Measurements from ENCODE around the gene ARPC2. TPM values are rescaled to one million over a fixed set of nuclear protein-coding genes. Genes with fewer than 3 reads are reported as not detected.

The ARPC2 gene
- total and polyA plus RNA-seq, 4 donors, result 58.1 to 83.6 (median 73.7) TPM

DNA sequence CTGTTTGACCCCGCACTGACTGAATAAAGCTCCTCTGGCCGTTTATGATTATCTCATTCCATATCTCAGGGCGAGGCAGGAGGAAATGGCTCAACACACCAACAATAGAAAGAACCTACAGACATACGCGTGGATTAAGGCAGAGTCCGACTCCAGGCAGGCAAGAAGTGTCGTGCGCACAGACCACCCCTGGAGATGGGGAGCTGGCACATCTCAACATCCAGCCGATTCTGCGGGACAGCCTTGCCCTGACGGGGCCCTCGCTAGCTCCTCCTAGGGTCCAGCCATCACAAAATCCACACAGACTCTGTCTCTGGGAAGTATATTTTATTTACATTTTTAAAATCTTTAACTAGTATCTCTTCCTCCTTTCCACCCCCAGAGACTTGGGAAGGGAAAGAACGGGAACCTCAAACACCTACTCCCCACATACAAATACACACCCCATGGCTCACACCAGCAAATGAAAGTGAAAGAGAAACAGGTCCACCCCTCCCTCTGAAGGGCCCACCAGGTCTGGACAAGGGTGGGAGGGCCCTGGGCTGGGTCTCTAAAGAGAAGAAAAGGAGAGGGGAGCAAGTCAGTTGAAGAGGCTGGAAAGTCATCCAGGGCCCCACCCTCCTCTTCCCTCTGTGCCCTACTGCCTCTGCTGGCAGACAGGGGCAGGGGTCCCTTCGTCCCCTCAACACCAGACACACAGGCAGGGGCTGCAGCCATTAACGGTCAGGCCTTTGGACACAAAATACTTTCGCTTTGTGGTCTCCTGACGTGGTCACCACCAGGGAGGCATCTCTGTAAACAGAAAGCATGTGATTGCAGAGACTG lies 47.0 kb downstream of the ARPC2 start:
- no peak for DNase-seq (ENCODE audit: low spot score)
- Histone ChIP-seq H3K27me3 (ENCODE audit: control insufficient read depth in 4 of 4, insufficient read depth in 4 of 4, low read length in 3 of 4) (no peaks in the 10 kb centered on the region), H3K9ac (ENCODE audit: low read depth in 1 of 2, low read length in 2 of 2) (no peak overlapping the region), H3K4me3 (ENCODE audit: low read depth in 1 of 3, low read length in 3 of 3) (no peak overlapping the region), H3K36me3 (ENCODE audit: control insufficient read depth in 4 of 4, insufficient read depth in 3 of 4, low read depth in 1 of 4, low read length in 3 of 4) (peaks cover 8 to 29% (median 13%) of the 10 kb centered on the region in 4 donors), H3K4me1 (ENCODE audit: control insufficient read depth in 4 of 4, insufficient read depth in 4 of 4, low read length in 3 of 4) (peaks cover 1 to 38% (median 19%) of the 10 kb centered on the region in 4 donors), H3K27ac (ENCODE audit: low read depth in 1 of 2, low read length in 2 of 2) (no peak overlapping the region), H3K9me3 (ENCODE audit: control insufficient read depth in 4 of 4, low read length in 3 of 4) (no peaks in the 10 kb centered on the region)
- 76% methylated on average over 17 of the region's 17 CpGs for WGBS
- TF ChIP-seq EGR1 (IDR thresholded peaks at IDR 0.05; ENCODE audit: low read depth in 2 of 2) (no peak), HNF4A (conservative IDR thresholded peaks at IDR 0.05) (no peak), SP1 (IDR thresholded peaks at IDR 0.05) (no peak), GABPA (IDR thresholded peaks at IDR 0.05 in 1 of 2, conservative IDR thresholded peaks at IDR 0.05 in 1 of 2) (no peak), JUND (IDR thresholded peaks at IDR 0.05) (no peak), FOXA1 (IDR thresholded peaks at IDR 0.05) (no peak), RXRA (IDR thresholded peaks at IDR 0.05) (no peak), FOXA2 (IDR thresholded peaks at IDR 0.05) (no peak), NR2F2 (IDR thresholded peaks at IDR 0.05) (no peak), RAD21 (IDR thresholded peaks at IDR 0.05) (no peak), HNF4G (IDR thresholded peaks at IDR 0.05) (no peak), YY1 (IDR thresholded peaks at IDR 0.05) (no peak)
- TF ChIP-seq, protein P1, sequence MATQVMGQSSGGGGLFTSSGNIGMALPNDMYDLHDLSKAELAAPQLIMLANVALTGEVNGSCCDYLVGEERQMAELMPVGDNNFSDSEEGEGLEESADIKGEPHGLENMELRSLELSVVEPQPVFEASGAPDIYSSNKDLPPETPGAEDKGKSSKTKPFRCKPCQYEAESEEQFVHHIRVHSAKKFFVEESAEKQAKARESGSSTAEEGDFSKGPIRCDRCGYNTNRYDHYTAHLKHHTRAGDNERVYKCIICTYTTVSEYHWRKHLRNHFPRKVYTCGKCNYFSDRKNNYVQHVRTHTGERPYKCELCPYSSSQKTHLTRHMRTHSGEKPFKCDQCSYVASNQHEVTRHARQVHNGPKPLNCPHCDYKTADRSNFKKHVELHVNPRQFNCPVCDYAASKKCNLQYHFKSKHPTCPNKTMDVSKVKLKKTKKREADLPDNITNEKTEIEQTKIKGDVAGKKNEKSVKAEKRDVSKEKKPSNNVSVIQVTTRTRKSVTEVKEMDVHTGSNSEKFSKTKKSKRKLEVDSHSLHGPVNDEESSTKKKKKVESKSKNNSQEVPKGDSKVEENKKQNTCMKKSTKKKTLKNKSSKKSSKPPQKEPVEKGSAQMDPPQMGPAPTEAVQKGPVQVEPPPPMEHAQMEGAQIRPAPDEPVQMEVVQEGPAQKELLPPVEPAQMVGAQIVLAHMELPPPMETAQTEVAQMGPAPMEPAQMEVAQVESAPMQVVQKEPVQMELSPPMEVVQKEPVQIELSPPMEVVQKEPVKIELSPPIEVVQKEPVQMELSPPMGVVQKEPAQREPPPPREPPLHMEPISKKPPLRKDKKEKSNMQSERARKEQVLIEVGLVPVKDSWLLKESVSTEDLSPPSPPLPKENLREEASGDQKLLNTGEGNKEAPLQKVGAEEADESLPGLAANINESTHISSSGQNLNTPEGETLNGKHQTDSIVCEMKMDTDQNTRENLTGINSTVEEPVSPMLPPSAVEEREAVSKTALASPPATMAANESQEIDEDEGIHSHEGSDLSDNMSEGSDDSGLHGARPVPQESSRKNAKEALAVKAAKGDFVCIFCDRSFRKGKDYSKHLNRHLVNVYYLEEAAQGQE (IDR thresholded peaks at IDR 0.05), result no peak
- TF ChIP-seq, protein P2, sequence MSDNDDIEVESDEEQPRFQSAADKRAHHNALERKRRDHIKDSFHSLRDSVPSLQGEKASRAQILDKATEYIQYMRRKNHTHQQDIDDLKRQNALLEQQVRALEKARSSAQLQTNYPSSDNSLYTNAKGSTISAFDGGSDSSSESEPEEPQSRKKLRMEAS (IDR thresholded peaks at IDR 0.05), result no peak
- TF ChIP-seq, protein P3, sequence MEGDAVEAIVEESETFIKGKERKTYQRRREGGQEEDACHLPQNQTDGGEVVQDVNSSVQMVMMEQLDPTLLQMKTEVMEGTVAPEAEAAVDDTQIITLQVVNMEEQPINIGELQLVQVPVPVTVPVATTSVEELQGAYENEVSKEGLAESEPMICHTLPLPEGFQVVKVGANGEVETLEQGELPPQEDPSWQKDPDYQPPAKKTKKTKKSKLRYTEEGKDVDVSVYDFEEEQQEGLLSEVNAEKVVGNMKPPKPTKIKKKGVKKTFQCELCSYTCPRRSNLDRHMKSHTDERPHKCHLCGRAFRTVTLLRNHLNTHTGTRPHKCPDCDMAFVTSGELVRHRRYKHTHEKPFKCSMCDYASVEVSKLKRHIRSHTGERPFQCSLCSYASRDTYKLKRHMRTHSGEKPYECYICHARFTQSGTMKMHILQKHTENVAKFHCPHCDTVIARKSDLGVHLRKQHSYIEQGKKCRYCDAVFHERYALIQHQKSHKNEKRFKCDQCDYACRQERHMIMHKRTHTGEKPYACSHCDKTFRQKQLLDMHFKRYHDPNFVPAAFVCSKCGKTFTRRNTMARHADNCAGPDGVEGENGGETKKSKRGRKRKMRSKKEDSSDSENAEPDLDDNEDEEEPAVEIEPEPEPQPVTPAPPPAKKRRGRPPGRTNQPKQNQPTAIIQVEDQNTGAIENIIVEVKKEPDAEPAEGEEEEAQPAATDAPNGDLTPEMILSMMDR (IDR thresholded peaks at IDR 0.05; ENCODE audit: low read depth, low read length, missing input control), result no peak
- TF ChIP-seq, protein P4, sequence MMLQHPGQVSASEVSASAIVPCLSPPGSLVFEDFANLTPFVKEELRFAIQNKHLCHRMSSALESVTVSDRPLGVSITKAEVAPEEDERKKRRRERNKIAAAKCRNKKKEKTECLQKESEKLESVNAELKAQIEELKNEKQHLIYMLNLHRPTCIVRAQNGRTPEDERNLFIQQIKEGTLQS (IDR thresholded peaks at IDR 0.05), result no peak
- TF ChIP-seq, protein P5, sequence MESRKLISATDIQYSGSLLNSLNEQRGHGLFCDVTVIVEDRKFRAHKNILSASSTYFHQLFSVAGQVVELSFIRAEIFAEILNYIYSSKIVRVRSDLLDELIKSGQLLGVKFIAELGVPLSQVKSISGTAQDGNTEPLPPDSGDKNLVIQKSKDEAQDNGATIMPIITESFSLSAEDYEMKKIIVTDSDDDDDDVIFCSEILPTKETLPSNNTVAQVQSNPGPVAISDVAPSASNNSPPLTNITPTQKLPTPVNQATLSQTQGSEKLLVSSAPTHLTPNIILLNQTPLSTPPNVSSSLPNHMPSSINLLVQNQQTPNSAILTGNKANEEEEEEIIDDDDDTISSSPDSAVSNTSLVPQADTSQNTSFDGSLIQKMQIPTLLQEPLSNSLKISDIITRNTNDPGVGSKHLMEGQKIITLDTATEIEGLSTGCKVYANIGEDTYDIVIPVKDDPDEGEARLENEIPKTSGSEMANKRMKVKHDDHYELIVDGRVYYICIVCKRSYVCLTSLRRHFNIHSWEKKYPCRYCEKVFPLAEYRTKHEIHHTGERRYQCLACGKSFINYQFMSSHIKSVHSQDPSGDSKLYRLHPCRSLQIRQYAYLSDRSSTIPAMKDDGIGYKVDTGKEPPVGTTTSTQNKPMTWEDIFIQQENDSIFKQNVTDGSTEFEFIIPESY (IDR thresholded peaks at IDR 0.05), result no peak
